ENCODE measurements around the gene TCF25.

GRCh38 chr16:89924297-89924924 is 51.0 kb downstream of the TCF25 start:
- TF ChIP-seq POLR2A (IDR thresholded peaks at IDR 0.05): no peak
- TF ChIP-seq CTCF (IDR thresholded peaks at IDR 0.05 in 4 of 5, conservative IDR thresholded peaks at IDR 0.05 in 1 of 5): no peak

Data from gastrocnemius medialis (tissue), 4 donors.